A549 (cell line): ENCODE measurements around the gene CLMN. TPM values are rescaled to one million over a fixed set of nuclear protein-coding genes. Genes with fewer than 3 reads are reported as not detected.

Experiments used
- ATAC-seq, 2 experiments: fragments of 200-7000 bp in 1 of 2; fragments of >200 bp in 1 of 2; cut with Nextera tagmentation in 1 of 2; cut with Tn5 transposase in 1 of 2; 3 replicates each; pipeline versions ENCODE4 v1.8.0 to v1.9.1; 2018 to 2020; ENCODE audit warnings: mild to moderate bottlenecking in 1 of 2, moderate library complexity in 1 of 2
- CTCF ChIA-PET: fragments of 300-600 bp; sonication (Branson Sonifier 250); formaldehyde crosslinking; extraction: SDS; loops from one replicate; lab custom pipeline; 2021; ENCODE audit warnings: antibody characterized with exemption, inconsistent platforms; lab: Yijun Ruan, JAX
- POLR2A ChIA-PET: fragments of 350-600 bp; formaldehyde crosslinking; extraction: SDS; loops from one replicate; lab custom pipeline; 2021; ENCODE audit warnings: antibody characterized with exemption, inconsistent platforms; lab: Yijun Ruan, JAX
- DNase-seq, 2 experiments: peaks; one replicate each; pipeline versions ENCODE4 v3.0.0 to v3.0.0-alpha.2; 2011 to 2016; ENCODE audit warnings: low read depth in 1 of 2, low spot score in 1 of 2
- FAIRE-seq: peaks from 2 replicates; lab custom pipeline; 2011; peaks lifted over from hg19 to GRCh38; lab: Jason Lieb, UNC
- H3K27ac ChIP-seq, 2 experiments: fragments of >200 bp; sonication (Bioruptor Twin); formaldehyde crosslinking; 3 replicates each; pipeline ENCODE4 v1.5.1; 2016 to 2017
- H3K4me1 ChIP-seq: fragments of >200 bp; sonication (Bioruptor Twin); formaldehyde crosslinking; 3 replicates; pipeline ENCODE4 v1.6.1; 2016
- H3K4me2 ChIP-seq: fragments of >200 bp; sonication (Bioruptor Twin); formaldehyde crosslinking; 3 replicates; pipeline ENCODE4 v1.6.1; 2016
- H3K4me3 ChIP-seq: fragments of >200 bp; sonication (Bioruptor Twin); formaldehyde crosslinking; 3 replicates; pipeline ENCODE4 v1.5.1; 2016
- H3K9me3 ChIP-seq: fragments of >200 bp; sonication (Bioruptor Twin); formaldehyde crosslinking; 3 replicates; pipeline ENCODE4 v1.6.1; 2016
- CBX8 ChIP-seq: fragments of 200-600 bp; sonication (generic); IDR thresholded peaks from 2 replicates; pipeline ENCODE4 v1.6.1; 2016
- CEBPB ChIP-seq, 2 experiments: fragments of >200 bp in 1 of 2; sonication (Bioruptor Twin) in 1 of 2; formaldehyde crosslinking in 1 of 2; IDR thresholded peaks; 2 replicates each; pipeline ENCODE4 v1.6.1; 2012 to 2016
- CHD4 ChIP-seq: fragments of 200-600 bp; sonication (generic); IDR thresholded peaks from 2 replicates; pipeline ENCODE4 v1.6.1; 2016; ENCODE audit warnings: antibody characterized with exemption, mild to moderate bottlenecking, borderline replicate concordance
- EP300 ChIP-seq, 2 experiments: fragments of >200 bp; sonication (Bioruptor Twin); formaldehyde crosslinking; IDR thresholded peaks; 2 replicates in 1 of 2; 3 replicates in 1 of 2; pipeline ENCODE4 v1.6.1; 2016 to 2017
- ESRRA ChIP-seq: fragments of 150-350 bp; IDR thresholded peaks from 2 replicates; pipeline ENCODE4 v1.6.1; 2014; ENCODE audit warnings: mild to moderate bottlenecking, low read length, borderline replicate concordance
- FOSL2 ChIP-seq, 2 experiments: fragments of 450-650 bp in 1 of 2; fragments of >200 bp in 1 of 2; sonication (Bioruptor Twin) in 1 of 2; formaldehyde crosslinking; IDR thresholded peaks; 2 replicates each; pipeline versions ENCODE4 v1.5.0 to v1.6.1; 2016 to 2020; ENCODE audit warnings: mild to moderate bottlenecking in 1 of 2, moderate library complexity in 1 of 2
- FOXS1 ChIP-seq: fragments of 250-450 bp; sonication (Bioruptor Pico); IDR thresholded peaks from 2 replicates; pipeline ENCODE4 v1.5.0; 2020; ENCODE audit warnings: mild to moderate bottlenecking, moderate library complexity
- GATA3 ChIP-seq: IDR thresholded peaks from 2 replicates; pipeline ENCODE4 v1.6.1; 2012; ENCODE audit warnings: borderline replicate concordance
- HDAC2 ChIP-seq: fragments of 200-600 bp; sonication (generic); IDR thresholded peaks from 2 replicates; pipeline ENCODE4 v1.6.1; 2016
- HEYL ChIP-seq: fragments of 250-450 bp; sonication (Bioruptor Pico); IDR thresholded peaks from 2 replicates; pipeline ENCODE4 v1.8.0; 2021; ENCODE audit warnings: mild to moderate bottlenecking, moderate library complexity
- JUN ChIP-seq, 2 experiments: fragments of >200 bp; sonication (Bioruptor Twin); formaldehyde crosslinking; IDR thresholded peaks; 2 replicates in 1 of 2; 3 replicates in 1 of 2; pipeline ENCODE4 v1.6.1; 2016 to 2017
- JUNB ChIP-seq: fragments of >200 bp; sonication (Bioruptor Twin); formaldehyde crosslinking; IDR thresholded peaks from 2 replicates; pipeline ENCODE4 v1.6.1; 2016
- KDM5A ChIP-seq: fragments of 200-600 bp; sonication (generic); IDR thresholded peaks from 2 replicates; pipeline ENCODE4 v1.6.1; 2016; ENCODE audit warnings: antibody characterized with exemption, mild to moderate bottlenecking
- MAZ ChIP-seq: fragments of 150-350 bp; IDR thresholded peaks from 2 replicates; pipeline ENCODE4 v1.6.1; 2014; ENCODE audit warnings: antibody characterized with exemption, low read depth, low read length, borderline replicate concordance
- MYC ChIP-seq: IDR thresholded peaks from 2 replicates; pipeline ENCODE4 v1.6.1; 2012; ENCODE audit warnings: mild to moderate bottlenecking, inconsistent platforms, low read length, improper control_type of control experiment, borderline replicate concordance
- NR3C1 ChIP-seq: fragments of >200 bp; sonication (Bioruptor Twin); formaldehyde crosslinking; IDR thresholded peaks from 3 replicates; pipeline ENCODE4 v1.6.1; 2017
- PHF8 ChIP-seq: fragments of 200-600 bp; sonication (generic); IDR thresholded peaks from 2 replicates; pipeline ENCODE4 v1.6.1; 2016; ENCODE audit warnings: low read depth, mild to moderate bottlenecking, antibody characterized with exemption, moderate library complexity, borderline replicate concordance
- POLR2A ChIP-seq: IDR thresholded peaks from 2 replicates; pipeline ENCODE4 v1.6.1; 2012; ENCODE audit warnings: mild to moderate bottlenecking, low read length
- RAD21 ChIP-seq, 2 experiments: fragments of >200 bp in 1 of 2; sonication (Bioruptor Twin) in 1 of 2; formaldehyde crosslinking in 1 of 2; IDR thresholded peaks in 1 of 2; conservative IDR thresholded peaks in 1 of 2; 2 replicates in 1 of 2; 3 replicates in 1 of 2; pipeline ENCODE4 v1.6.1; 2012 to 2018; ENCODE audit warnings: inconsistent platforms in 1 of 2
- RCOR1 ChIP-seq: fragments of 150-350 bp; IDR thresholded peaks from 2 replicates; pipeline ENCODE4 v1.6.1; 2014; ENCODE audit warnings: antibody characterized with exemption, low read length, low read depth
- RFX5 ChIP-seq: fragments of 450-650 bp; IDR thresholded peaks from 2 replicates; pipeline ENCODE4 v1.7.1; 2014; ENCODE audit warnings: antibody characterized with exemption, mild to moderate bottlenecking, moderate library complexity
- TP53 ChIP-seq: fragments of 250-450 bp; sonication (Bioruptor Pico); IDR thresholded peaks from 2 replicates; pipeline ENCODE4 v1.5.0; 2021; ENCODE audit warnings: mild to moderate bottlenecking, moderate library complexity
- ZSCAN20 ChIP-seq: fragments of 250-450 bp; sonication (Bioruptor Pico); IDR thresholded peaks from 2 replicates; pipeline ENCODE4 v1.8.0; 2022; ENCODE audit warnings: mild to moderate bottlenecking, moderate library complexity
- WGBS: methylation state at CpG from one replicate; pipeline ENCODE4 v1.1.6; 2017; ENCODE audit errors: missing lambda C conversion rate; 5-methylcytosine and 5-hydroxymethylcytosine counted together
- polyA plus RNA-seq, 4 experiments: library from polyadenylated mRNA; depleted of rRNA in 3 of 4; stranded (reverse); fragments of >200 nt; fragmentation: RNase III in 1 of 4; extraction: RNeasy Plus Mini Kit Qiagen cat#74134 plus additional on column Dnase treatment in 1 of 4; gene quantifications; 2 replicates in 3 of 4; 3 replicates in 1 of 4; pipeline ENCODE4 v1.2.3, GENCODE V29; 2011 to 2017
- TF ChIP-seq, protein P1 (sequence below): IDR thresholded peaks from 2 replicates; pipeline ENCODE4 v1.6.1; 2012
- TF ChIP-seq, protein P2 (sequence below): IDR thresholded peaks from 2 replicates; pipeline ENCODE4 v1.6.1; 2012; ENCODE audit warnings: low read depth, borderline replicate concordance
- TF ChIP-seq, protein P3 (sequence below): fragments of 200-600 bp; sonication (generic); IDR thresholded peaks from 2 replicates; pipeline ENCODE4 v1.6.1; 2016; ENCODE audit warnings: antibody characterized with exemption, mild to moderate bottlenecking, moderate library complexity
- TF ChIP-seq, protein P4 (sequence below): fragments of 250-450 bp; sonication (Bioruptor Pico); IDR thresholded peaks from 2 replicates; pipeline ENCODE4 v1.5.0; 2021; ENCODE audit warnings: mild to moderate bottlenecking, moderate library complexity, borderline replicate concordance
- TF ChIP-seq, protein P5 (sequence below): IDR thresholded peaks from 2 replicates; pipeline ENCODE4 v1.6.1; 2012

CLMN gene
- polyA plus RNA-seq, 2 of the 4 experiments (the other 2 are of a cell fraction), result 2.9 to 10.6 TPM

DNA sequence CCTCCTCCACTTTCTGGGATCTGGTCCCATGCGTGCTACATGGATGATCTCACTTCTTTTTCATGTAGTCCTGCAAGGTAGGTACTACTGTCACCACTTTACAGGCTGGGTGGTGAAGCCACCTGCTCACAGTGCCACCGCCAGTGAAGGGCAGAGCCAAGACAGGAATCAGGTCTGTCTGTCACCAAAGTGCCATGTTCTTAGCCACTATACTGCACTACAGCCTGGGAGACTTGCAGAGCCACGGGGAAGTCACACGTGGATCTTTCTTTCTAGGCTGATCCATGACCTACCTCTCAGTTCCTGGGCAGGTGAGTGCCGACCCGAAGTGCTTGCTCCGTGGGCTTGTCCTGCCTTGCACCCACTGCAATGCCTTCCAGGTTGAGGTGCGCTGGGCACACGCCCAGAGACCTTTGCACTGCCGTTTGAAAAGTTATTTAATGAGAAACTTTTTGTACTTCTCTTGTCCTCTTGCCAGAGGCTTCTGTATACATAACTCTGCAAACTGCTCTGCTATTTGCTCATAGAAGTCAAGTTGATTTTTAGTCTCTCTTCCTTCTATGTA, 19.7 kb upstream of the CLMN start:
- Histone ChIP-seq H3K9me3 (no peaks in the 10 kb centered on the region), H3K4me3 (no peak overlapping the region; the same call in 2 of the 3 replicates), H3K27ac (peak overlapping the region; percentile 65 to 67; a peak in 5 of 6 replicates), H3K4me2 (peak overlapping the region; percentile 71), H3K4me1 (peaks cover 18% of the 10 kb centered on the region)
- ATAC-seq, result peak in 1 of 2 experiments; percentile 32; a peak in 1 of 6 replicates
- CTCF ChIA-PET, result interaction anchor here (0.7 to 0.9 kb wide), 2 partner anchors 16 kb away, joined by 3 to 5 read pairs; no protein-coding TSS in a partner anchor
- POLR2A ChIA-PET, result no interaction called here
- TF ChIP-seq ESRRA (no peak), FOXS1 (CRISPR knock-in tag) (no peak), FOSL2 (IDR thresholded peaks at IDR 0.05) (no peak), FOSL2 (CRISPR knock-in tag; IDR thresholded peaks at IDR 0.05) (no peak), ZSCAN20 (CRISPR knock-in tag) (no peak), TP53 (no peak), CBX8 (no peak), RCOR1 (no peak), RAD21 (conservative IDR thresholded peaks at IDR 0.05 in 1 of 2, IDR thresholded peaks at IDR 0.05 in 1 of 2) (no peak), MAZ (no peak), CHD4 (no peak), HEYL (CRISPR knock-in tag) (no peak), HDAC2 (no peak), NR3C1 (no peak), MYC (no peak), CEBPB (IDR thresholded peaks at IDR 0.05) (no peak)
- TF ChIP-seq, protein P1, sequence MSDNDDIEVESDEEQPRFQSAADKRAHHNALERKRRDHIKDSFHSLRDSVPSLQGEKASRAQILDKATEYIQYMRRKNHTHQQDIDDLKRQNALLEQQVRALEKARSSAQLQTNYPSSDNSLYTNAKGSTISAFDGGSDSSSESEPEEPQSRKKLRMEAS, result no peak
- no peak for DNase-seq
- no peak for FAIRE-seq
- 25% methylated on average over 10 of the region's 10 CpGs for WGBS

DNA sequence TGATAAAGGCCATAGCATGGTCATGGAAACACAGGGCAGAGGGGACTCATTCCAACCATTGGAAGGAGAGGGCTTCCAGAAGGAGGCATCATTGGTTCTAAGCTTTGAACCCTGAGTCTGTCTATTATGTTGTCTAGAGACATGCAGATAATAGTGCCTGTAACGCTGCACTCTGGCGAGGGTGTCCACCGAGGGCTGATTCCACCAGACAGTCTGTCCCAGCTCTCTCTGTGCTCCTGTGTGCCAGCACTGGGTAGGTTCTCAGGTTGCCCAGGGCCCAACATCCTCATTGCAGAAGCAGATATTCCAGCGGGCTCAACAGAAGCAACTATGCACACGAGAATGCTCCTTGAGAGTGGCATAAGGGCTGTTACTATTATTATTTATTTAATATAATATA, 18.7 kb upstream of the CLMN start:
- no peak overlapping the region for H3K4me2 ChIP-seq
- no peak for TF ChIP-seq PHF8
- no peak for TF ChIP-seq HDAC2
- TF ChIP-seq EP300 (IDR thresholded peaks at IDR 0.05), result no peak
- TF ChIP-seq KDM5A, result no peak
- no peak for TF ChIP-seq RFX5
- no peak for TF ChIP-seq POLR2A
- TF ChIP-seq, protein P2, sequence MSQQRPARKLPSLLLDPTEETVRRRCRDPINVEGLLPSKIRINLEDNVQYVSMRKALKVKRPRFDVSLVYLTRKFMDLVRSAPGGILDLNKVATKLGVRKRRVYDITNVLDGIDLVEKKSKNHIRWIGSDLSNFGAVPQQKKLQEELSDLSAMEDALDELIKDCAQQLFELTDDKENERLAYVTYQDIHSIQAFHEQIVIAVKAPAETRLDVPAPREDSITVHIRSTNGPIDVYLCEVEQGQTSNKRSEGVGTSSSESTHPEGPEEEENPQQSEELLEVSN, result no peak
- no peak for TF ChIP-seq JUN (IDR thresholded peaks at IDR 0.05)
- TF ChIP-seq, protein P3, sequence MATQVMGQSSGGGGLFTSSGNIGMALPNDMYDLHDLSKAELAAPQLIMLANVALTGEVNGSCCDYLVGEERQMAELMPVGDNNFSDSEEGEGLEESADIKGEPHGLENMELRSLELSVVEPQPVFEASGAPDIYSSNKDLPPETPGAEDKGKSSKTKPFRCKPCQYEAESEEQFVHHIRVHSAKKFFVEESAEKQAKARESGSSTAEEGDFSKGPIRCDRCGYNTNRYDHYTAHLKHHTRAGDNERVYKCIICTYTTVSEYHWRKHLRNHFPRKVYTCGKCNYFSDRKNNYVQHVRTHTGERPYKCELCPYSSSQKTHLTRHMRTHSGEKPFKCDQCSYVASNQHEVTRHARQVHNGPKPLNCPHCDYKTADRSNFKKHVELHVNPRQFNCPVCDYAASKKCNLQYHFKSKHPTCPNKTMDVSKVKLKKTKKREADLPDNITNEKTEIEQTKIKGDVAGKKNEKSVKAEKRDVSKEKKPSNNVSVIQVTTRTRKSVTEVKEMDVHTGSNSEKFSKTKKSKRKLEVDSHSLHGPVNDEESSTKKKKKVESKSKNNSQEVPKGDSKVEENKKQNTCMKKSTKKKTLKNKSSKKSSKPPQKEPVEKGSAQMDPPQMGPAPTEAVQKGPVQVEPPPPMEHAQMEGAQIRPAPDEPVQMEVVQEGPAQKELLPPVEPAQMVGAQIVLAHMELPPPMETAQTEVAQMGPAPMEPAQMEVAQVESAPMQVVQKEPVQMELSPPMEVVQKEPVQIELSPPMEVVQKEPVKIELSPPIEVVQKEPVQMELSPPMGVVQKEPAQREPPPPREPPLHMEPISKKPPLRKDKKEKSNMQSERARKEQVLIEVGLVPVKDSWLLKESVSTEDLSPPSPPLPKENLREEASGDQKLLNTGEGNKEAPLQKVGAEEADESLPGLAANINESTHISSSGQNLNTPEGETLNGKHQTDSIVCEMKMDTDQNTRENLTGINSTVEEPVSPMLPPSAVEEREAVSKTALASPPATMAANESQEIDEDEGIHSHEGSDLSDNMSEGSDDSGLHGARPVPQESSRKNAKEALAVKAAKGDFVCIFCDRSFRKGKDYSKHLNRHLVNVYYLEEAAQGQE, result no peak
- TF ChIP-seq MAZ, result no peak
- TF ChIP-seq MYC, result no peak
- TF ChIP-seq HEYL (CRISPR knock-in tag), result no peak
- TF ChIP-seq, protein P4, sequence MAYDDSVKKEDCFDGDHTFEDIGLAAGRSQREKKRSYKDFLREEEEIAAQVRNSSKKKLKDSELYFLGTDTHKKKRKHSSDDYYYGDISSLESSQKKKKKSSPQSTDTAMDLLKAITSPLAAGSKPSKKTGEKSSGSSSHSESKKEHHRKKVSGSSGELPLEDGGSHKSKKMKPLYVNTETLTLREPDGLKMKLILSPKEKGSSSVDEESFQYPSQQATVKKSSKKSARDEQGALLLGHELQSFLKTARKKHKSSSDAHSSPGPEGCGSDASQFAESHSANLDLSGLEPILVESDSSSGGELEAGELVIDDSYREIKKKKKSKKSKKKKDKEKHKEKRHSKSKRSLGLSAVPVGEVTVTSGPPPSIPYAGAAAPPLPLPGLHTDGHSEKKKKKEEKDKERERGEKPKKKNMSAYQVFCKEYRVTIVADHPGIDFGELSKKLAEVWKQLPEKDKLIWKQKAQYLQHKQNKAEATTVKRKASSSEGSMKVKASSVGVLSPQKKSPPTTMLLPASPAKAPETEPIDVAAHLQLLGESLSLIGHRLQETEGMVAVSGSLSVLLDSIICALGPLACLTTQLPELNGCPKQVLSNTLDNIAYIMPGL, result no peak
- no peak for TF ChIP-seq GATA3
- TF ChIP-seq CEBPB (IDR thresholded peaks at IDR 0.05), result no peak
- TF ChIP-seq JUNB, result no peak
- TF ChIP-seq, protein P5, sequence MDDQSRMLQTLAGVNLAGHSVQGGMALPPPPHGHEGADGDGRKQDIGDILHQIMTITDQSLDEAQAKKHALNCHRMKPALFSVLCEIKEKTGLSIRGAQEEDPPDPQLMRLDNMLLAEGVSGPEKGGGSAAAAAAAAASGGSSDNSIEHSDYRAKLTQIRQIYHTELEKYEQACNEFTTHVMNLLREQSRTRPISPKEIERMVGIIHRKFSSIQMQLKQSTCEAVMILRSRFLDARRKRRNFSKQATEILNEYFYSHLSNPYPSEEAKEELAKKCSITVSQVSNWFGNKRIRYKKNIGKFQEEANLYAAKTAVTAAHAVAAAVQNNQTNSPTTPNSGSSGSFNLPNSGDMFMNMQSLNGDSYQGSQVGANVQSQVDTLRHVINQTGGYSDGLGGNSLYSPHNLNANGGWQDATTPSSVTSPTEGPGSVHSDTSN, result no peak
- no peak for TF ChIP-seq ESRRA
- ChIA-PET CTCF (no interaction called here), POLR2A (no interaction called here)
- H3K9me3 ChIP-seq, result no peaks in the 10 kb centered on the region
- FAIRE-seq (no peak), DNase-seq (no peak), ATAC-seq (no peak)
- H3K27ac ChIP-seq, result peak overlapping the region in 1 of 2 experiments; percentile 17; a peak in 1 of 6 replicates
- WGBS, result 80% methylated on average over 5 of the region's 5 CpGs
- peaks cover 18% of the 10 kb centered on the region for H3K4me1 ChIP-seq
- H3K4me3 ChIP-seq, result no peak overlapping the region
